Common myeloid progenitor, CD34-positive (primary cell): Measurements from ENCODE around the gene CCDC192.
"Not testable (repeated sequence)": the region's sequence is repeated elsewhere in the genome, so short reads cannot be mapped to it uniquely, and the experiment has no call there.

Experiments used
- CTCF ChIA-PET: fragments of 350-600 bp; sonication (Branson Sonifier 250); formaldehyde crosslinking; loops from one replicate; lab custom pipeline; 2021; ENCODE audit warnings: antibody characterized with exemption; lab: Charles Lee
- POLR2A ChIA-PET: fragments of 350-600 bp; sonication (Branson Sonifier 250); formaldehyde crosslinking; loops from one replicate; lab custom pipeline; 2021; ENCODE audit warnings: antibody characterized with exemption; lab: Charles Lee
- DNase-seq, 3 donors: peaks; one replicate each; pipeline versions ENCODE4 v3.0.0 to v3.0.0-alpha.2; 2013
- H3K27ac ChIP-seq, 2 experiments: 1 replicate in 1 of 2; 2 replicates in 1 of 2; pipeline ENCODE4 v1.7.0; 2013; ENCODE audit warnings: inconsistent platforms in 2 of 2, low read length in 2 of 2, mild to moderate bottlenecking in 2 of 2, low read depth in 1 of 2, moderate library complexity in 1 of 2; ENCODE audit not compliant: severe bottlenecking in 2 of 2, insufficient read depth in 1 of 2, poor library complexity in 1 of 2
- H3K27me3 ChIP-seq, 5 experiments: replicated peaks in 2 of 5; 1 replicate in 3 of 5; 2 replicates in 2 of 5; pipeline versions ENCODE4 v1.6.1 to v1.7.0; 2013; ENCODE audit warnings: low read length in 4 of 5, mild to moderate bottlenecking in 2 of 5, moderate library complexity in 2 of 5, inconsistent platforms in 1 of 5; ENCODE audit not compliant: insufficient read depth in 5 of 5, control insufficient read depth in 4 of 5
- H3K36me3 ChIP-seq, 4 experiments: 1 replicate in 2 of 4; 2 replicates in 2 of 4; pipeline versions ENCODE4 v1.6.1 to v1.7.0; 2013; ENCODE audit warnings: low read length in 3 of 4, control low read depth in 1 of 4, mild to moderate bottlenecking in 1 of 4; ENCODE audit not compliant: control insufficient read depth in 4 of 4, insufficient read depth in 4 of 4
- H3K4me1 ChIP-seq, 4 experiments: 1 replicate in 3 of 4; 2 replicates in 1 of 4; pipeline versions ENCODE4 v1.6.1 to v1.7.1; 2013; ENCODE audit warnings: low read length in 3 of 4, mild to moderate bottlenecking in 3 of 4, control low read depth in 1 of 4, inconsistent platforms in 1 of 4, moderate library complexity in 1 of 4; ENCODE audit not compliant: control insufficient read depth in 4 of 4, insufficient read depth in 4 of 4; ENCODE audit errors: control extremely low read depth in 1 of 4
- H3K4me3 ChIP-seq, 7 experiments: 1 replicate in 4 of 7; 2 replicates in 3 of 7; pipeline versions ENCODE4 v1.5.1 to v1.7.0; 2013; ENCODE audit warnings: mild to moderate bottlenecking in 7 of 7, low read length in 6 of 7, moderate library complexity in 6 of 7, inconsistent platforms in 2 of 7, low read depth in 2 of 7, control low read depth in 1 of 7; ENCODE audit not compliant: insufficient read depth in 4 of 7, control insufficient read depth in 1 of 7; ENCODE audit errors: extremely low read depth in 1 of 7
- H3K9me3 ChIP-seq, 5 experiments: 1 replicate in 4 of 5; 2 replicates in 1 of 5; pipeline versions ENCODE4 v1.6.1 to v1.7.1; 2013; ENCODE audit warnings: low read length in 4 of 5, mild to moderate bottlenecking in 2 of 5, inconsistent platforms in 1 of 5, low read depth in 1 of 5, moderate library complexity in 1 of 5; ENCODE audit not compliant: control insufficient read depth in 4 of 5, insufficient read depth in 2 of 5; ENCODE audit errors: control extremely low read depth in 1 of 5
- WGBS: methylation state at CpG from one replicate; pipeline ENCODE4 v1.1.5; 2013; ENCODE audit not compliant: insufficient coverage; 5-methylcytosine and 5-hydroxymethylcytosine counted together

CCDC192 gene

GRCh38 chr5:127791908-127792307 is 88.7 kb downstream of the CCDC192 start:
- peaks cover 0 to 20% (median 2%) of the 10 kb centered on the region in 5 experiments for H3K9me3 ChIP-seq
- H3K4me3 ChIP-seq, DNase-seq, H3K27me3 ChIP-seq, CTCF ChIA-PET, H3K4me1 ChIP-seq, H3K27ac ChIP-seq, H3K36me3 ChIP-seq: not testable (repeated sequence)
- POLR2A ChIA-PET: interaction anchor here (0.6 kb wide), 1 partner anchor 688 kb away, joined by 4 read pairs; no protein-coding TSS in a partner anchor
- WGBS: 100% methylated on average over 2 of the region's 2 CpGs

- no peak overlapping the region for H3K27ac ChIP-seq
- H3K4me3 ChIP-seq: no peak overlapping the region
- no peak for DNase-seq
- no peaks in the 10 kb centered on the region for H3K4me1 ChIP-seq
- peaks cover 0 to 18% (median 2%) of the 10 kb centered on the region in 5 experiments for H3K9me3 ChIP-seq
- H3K27me3 ChIP-seq: no peaks in the 10 kb centered on the region
- ChIA-PET POLR2A (no interaction called here), CTCF (interaction anchor here (0.7 kb wide), 1 partner anchor 122 kb away, joined by 3 read pairs; no protein-coding TSS in a partner anchor)
- no peaks in the 10 kb centered on the region for H3K36me3 ChIP-seq
Observed at GRCh38 chr5:127793052-127793451, 89.9 kb downstream of the CCDC192 start.

- no peak overlapping the region for H3K4me3 ChIP-seq
- POLR2A ChIA-PET: no interaction called here
- peaks cover 0 to 17% (median 2%) of the 10 kb centered on the region in 5 experiments for H3K9me3 ChIP-seq
- no peaks in the 10 kb centered on the region for H3K36me3 ChIP-seq
- no peak for DNase-seq
- no peaks in the 10 kb centered on the region for H3K27me3 ChIP-seq
- WGBS: 100% methylated on average over 1 of the region's 4 CpGs
- no peaks in the 10 kb centered on the region for H3K4me1 ChIP-seq
- no peak overlapping the region for H3K27ac ChIP-seq
- CTCF ChIA-PET: interaction anchor here (0.7 to 1.9 kb wide), 2 partner anchors 10 to 122 kb away, joined by 3 to 4 read pairs; no protein-coding TSS in a partner anchor
Observed at GRCh38 chr5:127793879-127794278, 90.7 kb downstream of the CCDC192 start.

- Histone ChIP-seq H3K36me3 (no peaks in the 10 kb centered on the region), H3K27ac (no peak overlapping the region), H3K27me3 (no peaks in the 10 kb centered on the region), H3K4me3 (no peak overlapping the region), H3K9me3 (peaks cover 0 to 10% (median 2%) of the 10 kb centered on the region in 5 experiments), H3K4me1 (no peaks in the 10 kb centered on the region)
- CTCF ChIA-PET: interaction anchor here (1.9 kb wide), 1 partner anchor 10 kb away, joined by 5 read pairs; no protein-coding TSS in a partner anchor
- POLR2A ChIA-PET: no interaction called here
- DNase-seq: no peak
Observed at GRCh38 chr5:127796211-127796610, 93.0 kb downstream of the CCDC192 start.

DNA sequence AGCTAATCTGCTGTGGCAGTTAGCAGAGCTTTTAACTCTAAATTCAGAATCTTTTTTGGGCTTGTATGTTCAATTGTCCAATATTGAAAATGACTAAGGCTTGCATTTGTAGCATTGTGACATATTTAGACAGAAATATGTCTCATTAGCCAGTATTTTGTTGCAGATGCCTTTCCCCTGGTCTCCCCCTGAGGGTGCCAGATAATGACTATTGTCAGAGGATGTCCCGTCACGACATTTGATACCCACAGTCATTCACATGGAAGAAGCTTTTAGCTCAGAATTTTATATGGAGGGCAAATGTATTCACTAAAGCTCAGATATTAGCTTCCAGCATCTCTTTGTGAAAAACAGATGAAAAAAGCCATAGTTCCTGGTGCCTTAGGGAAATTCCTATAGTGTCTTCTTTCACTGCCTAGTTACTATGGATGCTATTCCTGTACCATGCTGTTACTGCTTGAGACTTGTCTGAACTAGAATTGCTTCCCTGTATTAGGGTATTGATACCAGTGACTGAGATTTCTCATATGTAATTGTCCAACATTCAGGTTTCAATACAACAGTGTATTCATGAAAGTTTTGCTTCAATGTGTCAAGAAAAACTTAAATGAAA is 96.2 kb downstream of the CCDC192 start:
- CTCF ChIA-PET: no interaction called here

DNA sequence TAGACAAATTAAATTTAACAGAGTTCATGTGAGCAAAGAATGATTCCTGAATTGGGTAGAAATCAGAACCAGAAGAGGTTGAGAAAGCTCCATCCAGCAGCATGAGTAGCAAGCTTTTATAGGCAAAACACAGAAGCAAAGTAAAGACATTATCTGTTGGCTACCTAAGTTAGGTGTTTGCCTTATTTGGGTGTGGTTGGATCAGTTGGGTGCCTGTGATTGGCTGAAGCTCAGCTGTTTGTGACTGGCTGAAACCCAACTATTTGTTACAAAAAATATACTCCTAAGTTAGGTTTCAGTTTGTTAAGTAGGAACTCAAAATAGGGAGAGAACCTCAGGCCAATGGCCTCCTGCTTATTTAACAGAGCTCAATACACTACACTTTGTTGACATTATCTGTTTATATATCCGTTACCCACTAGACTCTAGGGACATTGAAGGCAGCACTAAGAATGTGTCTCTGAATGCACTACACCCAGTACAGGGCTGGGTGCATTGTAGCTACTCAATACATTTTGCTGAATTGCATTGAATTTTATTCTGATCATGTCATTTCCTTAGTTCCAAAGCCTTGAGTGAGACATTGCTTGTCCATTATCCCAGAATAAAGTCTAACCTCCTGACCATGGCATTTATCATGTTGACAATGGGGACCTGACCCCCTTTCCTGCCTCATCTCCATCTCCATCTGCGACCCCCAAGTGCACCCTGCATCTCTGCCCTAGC is 98.7 kb downstream of the CCDC192 start:
- Histone ChIP-seq H3K4me3 (no peak overlapping the region), H3K9me3 (no peaks in the 10 kb centered on the region), H3K36me3 (no peaks in the 10 kb centered on the region), H3K4me1 (peaks cover 0 to 9% (median under 1%) of the 10 kb centered on the region in 4 experiments), H3K27me3 (no peaks in the 10 kb centered on the region), H3K27ac (no peak overlapping the region)
- 100% methylated on average over 2 of the region's 2 CpGs for WGBS
- ChIA-PET POLR2A (no interaction called here), CTCF (no interaction called here)
- no peak for DNase-seq

More for the DNA sequence above, 96.2 kb downstream of the CCDC192 start:
- Histone ChIP-seq H3K27me3 (no peaks in the 10 kb centered on the region), H3K9me3 (no peaks in the 10 kb centered on the region), H3K27ac (no peak overlapping the region), H3K4me1 (peaks cover 0 to 9% (median under 1%) of the 10 kb centered on the region in 4 experiments), H3K4me3 (no peak overlapping the region), H3K36me3 (no peaks in the 10 kb centered on the region)
- POLR2A ChIA-PET: no interaction called here
- DNase-seq: no peak
- 100% methylated on average over 2 of the region's 2 CpGs for WGBS

DNA sequence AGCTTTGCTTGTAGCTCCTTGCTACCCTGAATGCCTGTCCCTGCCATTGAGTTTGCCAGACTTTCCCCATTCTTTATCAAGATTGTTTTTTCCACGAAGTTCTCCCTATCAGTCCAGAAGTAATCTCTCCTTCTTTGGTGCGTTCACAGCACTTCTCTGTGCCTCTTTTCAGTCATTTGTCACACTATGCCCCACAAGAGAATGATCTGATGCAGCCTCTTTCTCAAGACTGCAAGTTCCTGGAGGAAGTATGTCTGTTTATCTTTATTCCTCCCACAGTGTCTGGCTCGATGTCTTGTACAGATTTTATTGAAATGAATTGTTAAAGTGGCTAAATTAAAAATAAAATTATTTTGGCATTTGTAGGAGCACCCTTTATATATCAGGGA is 99.3 kb downstream of the CCDC192 start:
- Histone ChIP-seq H3K36me3 (no peaks in the 10 kb centered on the region), H3K9me3 (no peaks in the 10 kb centered on the region), H3K4me1 (peaks cover 0 to 9% (median under 1%) of the 10 kb centered on the region in 4 experiments), H3K27ac (no peak overlapping the region), H3K4me3 (no peak overlapping the region), H3K27me3 (no peaks in the 10 kb centered on the region)
- POLR2A ChIA-PET: no interaction called here
- WGBS: 21% methylated on average over 2 of the region's 3 CpGs
- no peak for DNase-seq
- CTCF ChIA-PET: no interaction called here
